ENCODE data around the gene SYT9. TPM values are rescaled to one million over a fixed set of nuclear protein-coding genes. Genes with fewer than 3 reads are reported as not detected.

SYT9 gene
- total and polyA plus RNA-seq, 2 of the 8 experiments (the other 6 are each of a cell fraction or from before 2014, with no cell fraction given), result 1.5 to 2.9 TPM

GRCh38 chr11:7263842-7264241 lies 12.1 kb downstream of the SYT9 start:
- H3K23me2 ChIP-seq (ENCODE audit: low read depth, low read length), result peaks cover 2% of the 10 kb centered on the region; the same call in 1 of the 2 replicates
- DNase-seq (ENCODE audit: low read depth in 1 of 2, low spot score in 2 of 2), result no peak

More at GRCh38 chr11:7263842-7264241, 12.1 kb downstream of the SYT9 start:
- H2BK20ac ChIP-seq (ENCODE audit: low read length), result no peak overlapping the region
- no peaks in the 10 kb centered on the region for H4K20me1 ChIP-seq (replicated peaks in 1 of 2; ENCODE audit: control insufficient read depth in 1 of 2, insufficient read depth in 2 of 2, low read length in 2 of 2)
- no peak overlapping the region for H3K14ac ChIP-seq (ENCODE audit: insufficient read length)
- no peaks in the 10 kb centered on the region for H3K4me1 ChIP-seq (replicated peaks in 1 of 4; ENCODE audit: control insufficient read depth in 3 of 4, insufficient read depth in 4 of 4, low read length in 3 of 4)
- ChIA-PET CTCF (ENCODE audit: partially characterized antibody) (no interaction called here), POLR2A (ENCODE audit: partially characterized antibody) (no interaction called here)
- no peak overlapping the region for H2BK120ac ChIP-seq (replicated peaks; ENCODE audit: low read depth, low read length)
- H2AK5ac ChIP-seq (ENCODE audit: low read depth, low read length), result no peak overlapping the region
- H3K9ac ChIP-seq (replicated peaks in 1 of 4; ENCODE audit: extremely low read depth in 1 of 4, low read depth in 3 of 4, low read length in 3 of 4), result no peak overlapping the region
- H3K23ac ChIP-seq (ENCODE audit: insufficient read length), result no peak overlapping the region
- no peak overlapping the region for H3K27ac ChIP-seq (ENCODE audit: low read depth, low read length)
- no peak overlapping the region for H3K4me2 ChIP-seq (ENCODE audit: insufficient read depth in 1 of 2, low read depth in 2 of 2, low read length in 2 of 2)
- H2BK5ac ChIP-seq (ENCODE audit: low read depth, low read length), result no peak overlapping the region
- H3K79me2 ChIP-seq (ENCODE audit: control insufficient read depth in 1 of 2, insufficient read depth in 2 of 2, low read length in 2 of 2), result no peaks in the 10 kb centered on the region
- TF ChIP-seq POLR2AphosphoS5 (IDR thresholded peaks at IDR 0.05; ENCODE audit: low read depth, low read length) (no peak), SP2 (IDR thresholded peaks at IDR 0.05; ENCODE audit: low read length) (no peak), EGR1 (IDR thresholded peaks at IDR 0.05; ENCODE audit: borderline replicate concordance, low read depth, low read length) (no peak), CHD2 (IDR thresholded peaks at IDR 0.05; ENCODE audit: low read length) (no peak), TAF1 (IDR thresholded peaks at IDR 0.05; ENCODE audit: low read depth, low read length) (no peak), CBX5 (IDR thresholded peaks at IDR 0.05; ENCODE audit: low read depth, low read length) (no peak), MAX (IDR thresholded peaks at IDR 0.05) (no peak), RBBP5 (IDR thresholded peaks at IDR 0.05; ENCODE audit: borderline replicate concordance, low read depth, low read length) (no peak), YY1 (IDR thresholded peaks at IDR 0.05; ENCODE audit: low read depth, low read length) (no peak), CTBP2 (IDR thresholded peaks at IDR 0.05; ENCODE audit: borderline replicate concordance, insufficient read depth, insufficient read length, low read length) (no peak), TCF12 (IDR thresholded peaks at IDR 0.05; ENCODE audit: low read depth, low read length) (no peak), HDAC6 (IDR thresholded peaks at IDR 0.05; ENCODE audit: low read depth, low read length) (no peak), POLR2A (IDR thresholded peaks at IDR 0.05; ENCODE audit: control extremely low read depth in 1 of 2, low read depth in 2 of 2, low read length in 2 of 2) (no peak)
- TF ChIP-seq, protein P1, sequence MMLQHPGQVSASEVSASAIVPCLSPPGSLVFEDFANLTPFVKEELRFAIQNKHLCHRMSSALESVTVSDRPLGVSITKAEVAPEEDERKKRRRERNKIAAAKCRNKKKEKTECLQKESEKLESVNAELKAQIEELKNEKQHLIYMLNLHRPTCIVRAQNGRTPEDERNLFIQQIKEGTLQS (IDR thresholded peaks at IDR 0.05; ENCODE audit: insufficient read depth, low read depth, low read length), result no peak
- H2BK15ac ChIP-seq (ENCODE audit: low read length), result no peak overlapping the region
- H4K91ac ChIP-seq (replicated peaks; ENCODE audit: insufficient read length, low read length), result no peak overlapping the region
- no peak overlapping the region for H3K4me3 ChIP-seq (ENCODE audit: extremely low read depth in 1 of 4, insufficient read depth in 2 of 4, low read depth in 3 of 4, low read length in 4 of 4)
- H3K36me3 ChIP-seq (ENCODE audit: control insufficient read depth in 2 of 4, insufficient read depth in 4 of 4, low read length in 3 of 4), result no peaks in the 10 kb centered on the region
- H3K27me3 ChIP-seq (replicated peaks in 1 of 4; ENCODE audit: control insufficient read depth in 3 of 4, extremely low read depth in 1 of 4, insufficient read depth in 3 of 4, low read length in 3 of 4), result no peaks in the 10 kb centered on the region
- H3K79me1 ChIP-seq (ENCODE audit: low read depth, low read length), result no peaks in the 10 kb centered on the region
- H3K56ac ChIP-seq (replicated peaks; ENCODE audit: insufficient read length, low read depth, low read length), result no peak overlapping the region
- H3K9me3 ChIP-seq (ENCODE audit: insufficient read depth in 2 of 2, low read depth in 1 of 2, low read length in 1 of 2), result no peaks in the 10 kb centered on the region
- no peak overlapping the region for H2BK12ac ChIP-seq (ENCODE audit: low read depth, low read length)
- no peak for FAIRE-seq
- no peak overlapping the region for H3K4ac ChIP-seq (replicated peaks; ENCODE audit: insufficient read length, low read depth, low read length)
- H2AFZ ChIP-seq (ENCODE audit: low read length), result no peak overlapping the region
- no peak overlapping the region for H3K18ac ChIP-seq (ENCODE audit: extremely low read depth, low read length)
- no peak overlapping the region for H4K5ac ChIP-seq (ENCODE audit: insufficient read length, low read depth, low read length)
- H4K8ac ChIP-seq (ENCODE audit: extremely low read depth, insufficient read depth, low read length), result no peak overlapping the region

Data from H1 (cell line).